SJSA1 (cell line): ENCODE data around the gene C5orf52. TPM values are rescaled to one million over a fixed set of nuclear protein-coding genes. Genes with fewer than 3 reads are reported as not detected.
A peak's percentile ranks its signal among the peaks of the same experiment; 100 is the strongest.
"Not testable (repeated sequence)": the region's sequence is repeated elsewhere in the genome, so short reads cannot be mapped to it uniquely, and the experiment has no call there.

ENCODE experiments used
- DNase-seq, 2 experiments: peaks; one replicate each; pipeline ENCODE4 v3.0.0-alpha.2; 2015 to 2020; ENCODE audit warnings: low spot score in 2 of 2, low read depth in 1 of 2
- H3K27ac ChIP-seq: fragments of 250-450 bp; sonication (Bioruptor Pico); 2 replicates; pipeline ENCODE4 v1.5.1; 2020; ENCODE audit warnings: mild to moderate bottlenecking, moderate library complexity
- H3K27me3 ChIP-seq: fragments of 250-450 bp; sonication (Bioruptor Pico); replicated peaks from 2 replicates; pipeline ENCODE4 v1.5.1; 2020; ENCODE audit warnings: mild to moderate bottlenecking, moderate library complexity
- H3K36me3 ChIP-seq: fragments of 250-450 bp; sonication (Bioruptor Pico); 2 replicates; pipeline ENCODE4 v1.5.1; 2020; ENCODE audit warnings: mild to moderate bottlenecking
- H3K4me1 ChIP-seq: fragments of 250-450 bp; sonication (Bioruptor Pico); replicated peaks from 2 replicates; pipeline ENCODE4 v1.6.1; 2021; ENCODE audit warnings: mild to moderate bottlenecking
- H3K4me3 ChIP-seq: fragments of 250-450 bp; sonication (Bioruptor Pico); 2 replicates; pipeline ENCODE4 v1.5.1; 2020; ENCODE audit warnings: mild to moderate bottlenecking
- H3K9me3 ChIP-seq: fragments of 250-450 bp; sonication (Bioruptor Pico); replicated peaks from 2 replicates; pipeline ENCODE4 v1.5.1; 2020; ENCODE audit warnings: mild to moderate bottlenecking
- total RNA-seq: library from RNA; depleted of rRNA; stranded (reverse); fragments of >200 nt; shearing (Covaris generic); gene quantifications from 2 replicates; pipeline ENCODE4 v1.2.3, GENCODE V29; 2014

C5orf52 gene
- total RNA-seq, 1 experiment from 2014 or later = not detected

DNA sequence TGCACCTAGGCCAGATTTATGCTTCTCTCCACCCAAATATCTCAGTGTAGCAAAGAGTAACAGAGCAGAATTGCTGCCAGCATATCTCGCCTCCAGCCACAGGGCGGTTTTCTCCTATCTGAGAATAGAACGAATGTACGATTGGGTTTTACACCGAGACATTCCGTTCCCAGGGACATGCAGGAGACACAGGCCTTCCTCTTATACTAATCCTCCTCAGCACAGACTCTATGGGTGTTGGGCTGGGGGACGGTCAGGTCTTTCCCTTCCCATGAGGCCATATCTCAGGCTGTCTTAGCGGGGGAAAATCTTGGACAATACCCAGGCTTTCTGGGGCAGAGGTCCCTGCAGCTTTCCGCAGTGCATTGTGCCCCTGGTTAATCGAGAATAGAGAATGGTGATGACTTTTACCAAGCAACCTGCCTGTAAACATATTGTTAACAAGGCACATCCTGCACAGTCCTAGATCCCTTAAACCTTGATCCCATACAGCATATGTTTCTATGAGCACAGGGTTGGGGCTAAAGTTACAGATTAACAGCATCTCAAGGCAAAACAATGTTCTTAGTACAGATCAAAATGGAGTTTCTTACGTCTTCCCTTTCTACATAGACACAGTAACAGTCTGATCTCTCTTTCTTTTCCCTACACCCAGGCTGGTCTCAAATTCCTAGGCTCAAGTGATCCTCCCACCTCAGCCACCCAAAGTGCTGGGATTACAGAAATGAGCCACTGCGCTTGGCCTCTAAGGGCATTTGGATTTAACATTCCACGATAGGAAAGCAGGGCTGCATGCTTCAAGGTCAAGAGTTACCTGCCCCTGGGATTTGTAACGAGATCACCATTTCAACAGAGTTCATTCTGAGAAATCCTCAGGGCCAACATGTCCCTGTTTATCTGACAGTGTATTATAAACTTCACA is 15.2 kb downstream of the C5orf52 start:
- not testable (repeated sequence) for H3K4me3 ChIP-seq, H3K27me3 ChIP-seq

DNA sequence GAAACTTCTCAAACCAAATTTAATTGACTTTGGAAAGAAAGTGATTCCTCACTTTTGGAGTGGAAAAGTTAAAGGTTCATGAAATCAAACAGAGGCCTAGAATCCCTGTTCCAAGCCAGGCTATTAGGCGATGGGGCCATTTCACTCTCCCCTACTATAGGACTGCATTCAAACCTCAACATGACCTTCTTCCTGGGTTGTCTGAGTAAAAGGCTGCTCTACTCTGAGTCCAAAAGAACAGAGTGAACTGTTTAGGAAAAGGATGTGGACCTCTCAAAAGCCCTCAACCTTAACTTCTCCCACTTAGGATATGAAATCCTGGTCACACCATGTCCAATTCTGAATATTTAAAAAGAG is 15.8 kb downstream of the C5orf52 start:
- H3K36me3 ChIP-seq = no peaks in the 10 kb centered on the region
- H3K27ac ChIP-seq = no peak overlapping the region
- no peaks in the 10 kb centered on the region for H3K4me1 ChIP-seq
- no peaks in the 10 kb centered on the region for H3K9me3 ChIP-seq
- H3K4me3 ChIP-seq = no peak overlapping the region
- DNase-seq = peak in 1 of 2 experiments; percentile 9
- no peaks in the 10 kb centered on the region for H3K27me3 ChIP-seq

More for the DNA sequence above, 15.2 kb downstream of the C5orf52 start:
- H3K36me3 ChIP-seq, H3K27ac ChIP-seq, H3K9me3 ChIP-seq, H3K4me1 ChIP-seq: not testable (repeated sequence)
- DNase-seq = peak in 1 of 2 experiments; percentile 32

DNA sequence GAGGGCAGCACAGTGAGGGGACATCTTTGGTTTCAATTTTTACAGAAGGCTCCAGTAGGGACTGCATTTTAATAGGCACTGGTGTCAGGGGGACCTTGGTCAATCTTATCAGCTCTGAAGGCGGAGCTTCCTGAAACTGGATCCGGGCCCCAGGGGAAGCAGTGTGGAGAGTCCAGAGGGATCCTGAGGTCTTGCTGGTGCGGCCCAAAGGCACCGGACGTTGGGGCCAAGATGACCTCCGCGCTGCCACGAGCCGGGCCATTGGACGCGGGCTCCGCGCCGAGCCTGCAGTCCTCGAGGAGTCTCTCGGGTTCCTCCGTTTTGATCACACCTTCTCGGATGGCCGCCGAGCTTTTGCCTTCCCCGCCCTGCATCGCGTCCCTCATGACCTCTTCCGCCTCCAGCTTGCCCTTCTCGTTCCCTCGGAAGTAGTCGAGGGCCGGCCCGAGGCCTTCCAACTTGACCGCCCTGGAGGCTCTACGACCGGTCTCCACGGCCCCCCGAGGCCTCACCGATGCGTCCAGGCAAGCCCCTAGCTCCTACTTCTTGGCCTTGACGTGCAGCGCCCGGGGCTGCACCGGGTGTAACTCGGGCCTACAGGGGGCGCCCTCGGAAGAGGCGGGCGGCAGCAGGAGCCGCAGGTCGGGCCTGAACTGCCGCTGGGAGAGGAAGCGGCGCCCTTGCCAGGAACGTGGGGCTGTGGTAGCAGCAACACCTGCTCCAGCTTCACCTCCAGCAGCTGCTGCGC is 18.8 kb downstream of the C5orf52 start:
- DNase-seq = peak in 1 of 2 experiments; percentile 48
- H3K4me3 ChIP-seq = no peak overlapping the region

DNA sequence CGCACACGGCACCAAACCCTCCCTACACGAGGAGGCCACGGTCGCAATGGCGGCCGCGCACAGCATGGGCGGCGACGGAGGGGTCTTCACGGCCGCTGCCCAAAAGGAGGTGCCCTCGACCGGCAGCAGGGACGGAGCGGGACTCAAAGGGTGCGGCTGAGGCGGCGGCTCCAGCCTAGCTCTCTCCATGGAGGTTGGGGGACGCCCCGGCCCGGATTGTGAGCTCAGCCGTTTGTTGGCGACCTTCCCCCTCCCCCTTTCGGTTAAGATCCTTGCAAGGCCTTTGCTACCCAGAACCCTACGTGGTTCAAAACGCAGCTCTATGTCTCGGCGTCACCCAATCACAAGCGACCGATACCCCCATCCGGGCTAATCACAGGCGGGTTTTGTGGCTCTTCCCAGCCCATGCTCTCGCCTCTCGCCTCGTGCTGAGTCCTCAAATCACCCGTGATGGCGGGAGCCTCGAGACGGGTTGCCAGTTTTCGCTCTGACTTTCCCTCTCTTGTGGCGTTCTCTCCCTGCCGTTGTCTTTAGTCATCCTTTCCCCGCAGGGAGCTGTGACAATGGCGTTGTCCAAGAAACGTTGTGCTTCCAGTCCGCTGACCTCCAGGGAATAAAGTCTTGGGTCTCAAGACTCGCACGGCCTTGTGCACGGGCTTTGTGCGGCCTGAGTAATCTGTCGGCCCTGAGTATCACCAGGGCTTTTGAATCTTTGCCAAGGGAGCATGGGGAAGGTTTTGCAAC is 19.5 kb downstream of the C5orf52 start:
- Histone ChIP-seq H3K27me3 (0 out of 2 replicates have a peak, but pooled peaks cover 5% of the 10 kb centered on the region), H3K9me3 (no peaks in the 10 kb centered on the region), H3K27ac (no peak overlapping the region), H3K4me3 (no peak overlapping the region), H3K4me1 (no peaks in the 10 kb centered on the region), H3K36me3 (no peaks in the 10 kb centered on the region)
- peak in 1 of 2 experiments; percentile 45 for DNase-seq

More for the DNA sequence above, 18.8 kb downstream of the C5orf52 start:
- H3K27me3 ChIP-seq = 0 out of 2 replicates have a peak, but pooled peaks cover 5% of the 10 kb centered on the region
- no peaks in the 10 kb centered on the region for H3K4me1 ChIP-seq
- no peaks in the 10 kb centered on the region for H3K36me3 ChIP-seq
- H3K9me3 ChIP-seq = no peaks in the 10 kb centered on the region
- no peak overlapping the region for H3K27ac ChIP-seq

DNA sequence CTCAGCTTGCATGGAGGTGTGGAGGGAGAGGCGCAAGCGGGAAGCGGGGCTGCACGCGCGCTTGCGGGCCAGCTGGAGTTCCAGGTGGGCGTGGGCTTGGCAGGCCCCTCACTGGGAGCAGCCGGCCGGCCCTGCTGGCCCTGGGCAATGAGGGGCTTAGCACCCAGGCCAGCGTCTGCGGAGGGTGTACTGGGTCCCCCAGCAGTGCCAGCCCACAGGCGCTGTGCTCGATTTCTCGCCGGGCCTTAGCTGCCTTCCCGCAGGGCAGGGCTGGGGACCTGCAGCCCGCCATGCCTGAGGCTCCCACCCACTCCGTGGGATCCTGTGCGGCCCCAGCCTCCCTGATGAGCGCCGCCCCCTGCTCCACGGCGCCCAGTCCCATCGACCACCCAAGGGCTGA is 22.5 kb downstream of the C5orf52 start:
- DNase-seq = peak in 1 of 2 experiments; percentile 41
- not testable (repeated sequence) for H3K9me3 ChIP-seq, H3K4me1 ChIP-seq, H3K36me3 ChIP-seq, H3K27me3 ChIP-seq, H3K4me3 ChIP-seq, H3K27ac ChIP-seq

DNA sequence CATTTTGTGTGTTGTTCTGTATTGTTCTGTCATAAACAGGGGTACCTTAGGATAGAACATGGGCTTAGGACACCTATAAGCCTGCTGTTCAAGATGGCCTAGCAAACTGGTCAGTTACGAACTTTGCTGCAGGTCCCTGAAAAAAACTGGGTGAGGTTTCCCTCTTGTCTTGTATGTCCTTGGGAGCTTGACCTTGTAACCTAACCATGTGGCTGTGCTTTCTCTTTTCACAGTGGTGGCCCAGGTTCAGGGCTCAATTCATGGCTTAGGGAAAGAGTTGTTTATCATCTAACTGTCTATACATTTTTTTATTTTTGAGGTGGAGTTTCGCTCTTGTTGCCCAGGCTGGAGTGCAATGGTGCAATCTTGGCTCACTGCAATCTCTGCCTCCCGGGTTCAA is 24.8 kb downstream of the C5orf52 start:
- not testable (repeated sequence) for H3K4me1 ChIP-seq, H3K4me3 ChIP-seq, H3K9me3 ChIP-seq, H3K27me3 ChIP-seq, H3K27ac ChIP-seq, H3K36me3 ChIP-seq
- DNase-seq = peak in 1 of 2 experiments; percentile 10

DNA sequence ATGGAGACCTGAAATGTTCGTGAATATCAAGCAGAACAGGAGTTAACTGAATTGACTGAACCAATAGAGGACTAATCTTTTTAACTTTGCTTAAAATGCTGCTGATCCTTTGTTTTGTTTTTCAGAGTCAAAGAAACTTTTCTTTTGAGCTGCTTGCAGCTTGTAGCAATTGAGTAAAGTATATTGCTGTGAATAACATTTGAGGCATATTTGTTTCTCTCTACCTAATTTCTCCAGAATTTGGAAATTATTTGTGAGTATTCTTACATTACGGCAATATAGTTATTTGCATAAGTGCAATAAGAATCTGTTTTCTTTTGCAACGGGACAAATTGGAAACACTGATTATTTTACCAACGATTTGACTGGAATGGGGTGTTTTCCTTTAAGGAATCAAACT is 27.3 kb downstream of the C5orf52 start:
- H3K27ac ChIP-seq, H3K27me3 ChIP-seq, H3K4me1 ChIP-seq, H3K36me3 ChIP-seq, DNase-seq, H3K9me3 ChIP-seq, H3K4me3 ChIP-seq: not testable (repeated sequence)

DNA sequence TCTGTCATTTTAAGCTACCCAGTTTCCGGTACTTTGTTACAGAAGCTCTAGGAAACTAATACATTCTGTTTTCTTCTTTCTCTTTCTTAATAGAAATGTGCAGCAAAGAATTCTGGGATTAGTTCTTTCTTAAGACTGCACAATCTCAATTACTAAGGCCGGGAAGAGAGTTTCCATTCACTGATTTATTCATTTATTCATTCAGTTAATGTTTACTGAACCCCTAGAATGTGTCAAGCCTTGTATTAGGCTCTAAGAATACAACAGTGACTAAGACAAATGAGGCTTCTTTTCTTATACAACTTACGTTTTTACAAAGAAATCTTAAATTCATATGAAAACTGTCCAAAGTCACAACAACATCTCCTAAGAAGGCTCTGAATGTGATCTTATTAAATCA is 32.4 kb downstream of the C5orf52 start:
- H3K4me1 ChIP-seq = peaks cover under 1% of the 10 kb centered on the region
- no peak overlapping the region for H3K27ac ChIP-seq
- DNase-seq = no peak
- H3K4me3 ChIP-seq = no peak overlapping the region
- no peaks in the 10 kb centered on the region for H3K9me3 ChIP-seq
- no peaks in the 10 kb centered on the region for H3K27me3 ChIP-seq
- H3K36me3 ChIP-seq = no peaks in the 10 kb centered on the region

DNA sequence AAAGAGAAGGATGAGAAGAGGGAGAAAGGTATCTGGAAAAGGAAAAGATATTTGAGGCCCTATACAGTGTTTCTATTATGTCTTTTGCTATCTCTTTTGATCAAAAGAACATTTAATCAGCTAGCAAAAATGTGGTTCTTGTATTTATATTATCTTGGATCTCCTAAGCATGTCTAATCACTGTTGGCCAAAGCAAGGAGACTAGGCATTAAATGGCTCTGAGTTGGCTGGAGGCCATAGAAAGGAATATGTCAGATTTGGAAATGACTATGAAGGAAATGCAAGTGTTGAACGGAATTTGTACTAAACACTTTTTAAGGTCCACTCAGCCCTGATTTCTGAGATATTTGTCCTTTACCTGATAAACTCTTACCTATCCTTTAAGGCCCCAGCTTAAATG is 37.5 kb downstream of the C5orf52 start:
- Histone ChIP-seq H3K4me1 (peaks cover 44% of the 10 kb centered on the region), H3K4me3 (no peak overlapping the region), H3K9me3 (no peaks in the 10 kb centered on the region), H3K27ac (no peak overlapping the region), H3K27me3 (no peaks in the 10 kb centered on the region), H3K36me3 (no peaks in the 10 kb centered on the region)
- DNase-seq = no peak

DNA sequence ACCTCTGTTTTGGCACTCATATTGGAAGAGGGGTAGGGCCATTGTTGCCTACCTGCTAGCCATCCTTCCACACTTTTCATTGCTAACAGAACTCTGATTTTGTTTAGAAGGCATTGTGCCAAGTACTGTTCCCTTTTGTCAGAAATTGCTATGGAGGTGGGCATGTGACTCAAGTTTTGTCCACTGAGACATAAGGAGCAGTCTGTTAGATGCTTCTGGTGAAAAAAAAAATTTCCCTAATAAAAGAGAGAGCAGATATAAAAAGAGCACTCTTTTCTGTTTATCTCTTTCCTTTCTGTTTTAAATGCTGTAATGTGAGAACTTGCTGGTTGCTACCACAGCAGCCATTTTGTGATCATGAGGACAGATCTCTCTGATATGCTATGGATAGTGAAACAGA is 38.0 kb downstream of the C5orf52 start:
- Histone ChIP-seq H3K27me3 (no peaks in the 10 kb centered on the region), H3K4me1 (peaks cover 47% of the 10 kb centered on the region), H3K27ac (no peak overlapping the region), H3K9me3 (no peaks in the 10 kb centered on the region), H3K36me3 (no peaks in the 10 kb centered on the region), H3K4me3 (no peak overlapping the region)
- no peak for DNase-seq

DNA sequence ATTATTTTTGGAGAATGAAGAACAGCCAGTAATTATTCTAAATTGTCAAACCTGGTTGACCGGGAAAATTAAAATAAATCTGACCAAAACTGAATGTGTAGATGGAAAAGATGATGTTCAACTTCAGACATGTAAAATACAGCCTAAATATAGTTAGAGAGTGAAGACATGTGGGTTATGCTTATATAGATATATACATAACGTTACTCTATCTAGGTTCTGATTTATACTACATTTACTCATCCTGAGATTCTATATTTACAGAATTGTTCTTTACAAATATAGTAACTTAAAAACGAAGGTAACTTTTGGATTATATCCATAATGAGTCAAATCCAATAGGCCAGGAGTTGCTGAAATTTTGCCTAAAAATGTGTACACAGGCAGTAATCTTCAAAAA is 39.1 kb downstream of the C5orf52 start:
- H3K4me3 ChIP-seq = no peak overlapping the region

DNA sequence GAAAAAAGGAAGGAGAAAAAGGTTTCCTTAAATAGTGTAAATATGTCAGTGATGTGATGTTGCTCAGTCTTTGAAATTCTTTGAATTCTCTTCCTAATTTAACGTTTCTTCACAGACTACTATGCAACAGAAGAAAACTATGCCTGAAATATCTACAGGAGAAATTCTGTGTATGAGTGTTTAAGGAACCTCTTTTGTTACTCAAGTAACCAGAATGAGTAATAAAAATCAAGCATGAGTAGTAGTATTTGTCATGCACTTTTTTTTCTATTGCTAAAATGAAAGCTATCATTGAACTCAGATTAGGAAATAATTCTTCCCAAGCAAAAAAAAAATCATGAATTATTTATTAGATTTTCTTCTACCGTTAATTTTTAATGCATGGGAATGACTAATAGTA is 39.5 kb downstream of the C5orf52 start:
- Histone ChIP-seq H3K36me3 (no peaks in the 10 kb centered on the region), H3K27ac (peak overlapping the region; percentile 3; the same call in 1 of the 2 replicates), H3K4me1 (peaks cover 53% of the 10 kb centered on the region), H3K9me3 (no peaks in the 10 kb centered on the region), H3K4me3 (no peak overlapping the region), H3K27me3 (no peaks in the 10 kb centered on the region)
- peak in 1 of 2 experiments; percentile 53 for DNase-seq

More for the DNA sequence above, 39.1 kb downstream of the C5orf52 start:
- Histone ChIP-seq H3K9me3 (no peaks in the 10 kb centered on the region), H3K27me3 (no peaks in the 10 kb centered on the region), H3K36me3 (no peaks in the 10 kb centered on the region), H3K27ac (peak overlapping the region; percentile 37), H3K4me1 (peaks cover 53% of the 10 kb centered on the region)
- no peak for DNase-seq

DNA sequence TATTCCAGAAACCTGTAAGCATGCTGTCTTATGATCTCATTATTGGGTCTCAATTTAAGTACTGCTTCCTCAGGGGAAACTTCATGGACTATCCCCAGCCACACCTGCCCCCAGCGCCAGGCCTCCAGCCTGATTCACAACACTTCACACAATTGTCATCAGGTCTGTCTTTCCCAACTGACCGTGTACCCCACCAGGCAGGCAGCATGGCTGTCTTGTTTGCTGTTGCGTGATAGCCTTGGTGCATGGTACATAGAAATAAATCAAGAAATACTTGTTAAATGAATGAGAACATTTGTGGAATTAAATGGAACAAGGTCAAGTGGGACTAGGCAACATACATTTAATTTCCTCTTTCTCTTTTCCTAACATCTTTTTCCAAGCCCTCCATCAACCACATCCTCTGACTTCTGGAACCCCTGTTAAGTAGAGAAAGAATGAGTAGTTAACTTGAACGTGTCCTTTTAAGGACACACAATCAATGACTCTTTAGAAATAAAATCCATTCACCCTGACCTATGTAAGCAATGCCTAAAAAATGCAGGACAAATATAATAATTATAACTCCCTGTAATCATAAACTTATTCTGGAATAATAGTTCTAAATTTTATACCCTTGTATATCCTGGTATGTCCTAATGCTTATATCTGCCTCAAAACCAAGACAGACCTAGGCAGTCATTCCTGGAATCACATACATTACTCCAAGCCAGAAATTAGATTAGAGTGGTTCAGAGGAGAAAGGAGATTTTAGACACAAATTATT is 42.7 kb downstream of the C5orf52 start:
- H3K4me3 ChIP-seq = no peak overlapping the region
- H3K9me3 ChIP-seq = no peaks in the 10 kb centered on the region
- no peak for DNase-seq
- H3K27me3 ChIP-seq = no peaks in the 10 kb centered on the region
- H3K27ac ChIP-seq = no peak overlapping the region
- H3K4me1 ChIP-seq = peaks cover 59% of the 10 kb centered on the region
- no peaks in the 10 kb centered on the region for H3K36me3 ChIP-seq
